Measurements from ENCODE around the gene C11orf68.
"Not testable (repeated sequence)": the region's sequence is repeated elsewhere in the genome, so short reads cannot be mapped to it uniquely, and the experiment has no call there.

C11orf68 gene

DNA sequence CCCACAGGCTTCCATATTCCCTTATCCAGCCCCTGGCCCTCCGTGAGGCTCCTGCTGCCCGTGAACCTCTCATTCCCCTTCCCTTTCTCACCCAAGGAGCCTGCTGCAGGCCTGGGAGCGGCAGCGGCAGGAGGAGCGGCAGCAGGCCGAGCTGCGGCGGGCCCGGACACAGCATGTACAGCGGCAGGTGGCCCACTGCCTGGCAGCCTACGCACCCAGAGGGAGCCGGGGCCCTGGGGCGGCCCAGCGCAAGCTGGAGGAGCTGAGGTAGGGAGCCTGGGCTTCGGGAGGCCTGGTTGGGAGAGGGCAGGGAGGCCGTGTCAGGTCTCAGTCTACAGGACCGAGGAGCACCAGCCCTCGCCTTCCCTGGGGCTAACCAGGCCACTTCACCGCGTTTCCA is 34.6 kb upstream of the C11orf68 start:
- no peak overlapping the region for H3K4me2 ChIP-seq (ENCODE audit: low read length)
- no peak overlapping the region for H3K9ac ChIP-seq (ENCODE audit: low read depth, low read length)
- H3K36me3 ChIP-seq (ENCODE audit: insufficient read depth, low read length) = no peaks in the 10 kb centered on the region
- no peaks in the 10 kb centered on the region for H3K27me3 ChIP-seq (ENCODE audit: control insufficient read depth, insufficient read depth, low read length)
- no peak overlapping the region for H3K4me3 ChIP-seq (ENCODE audit: low read length)
- H3K4me1 ChIP-seq (ENCODE audit: control insufficient read depth, insufficient read depth, low read length) = no peaks in the 10 kb centered on the region
- H3K9me3 ChIP-seq (replicated peaks; ENCODE audit: low read length) = no peaks in the 10 kb centered on the region

DNA sequence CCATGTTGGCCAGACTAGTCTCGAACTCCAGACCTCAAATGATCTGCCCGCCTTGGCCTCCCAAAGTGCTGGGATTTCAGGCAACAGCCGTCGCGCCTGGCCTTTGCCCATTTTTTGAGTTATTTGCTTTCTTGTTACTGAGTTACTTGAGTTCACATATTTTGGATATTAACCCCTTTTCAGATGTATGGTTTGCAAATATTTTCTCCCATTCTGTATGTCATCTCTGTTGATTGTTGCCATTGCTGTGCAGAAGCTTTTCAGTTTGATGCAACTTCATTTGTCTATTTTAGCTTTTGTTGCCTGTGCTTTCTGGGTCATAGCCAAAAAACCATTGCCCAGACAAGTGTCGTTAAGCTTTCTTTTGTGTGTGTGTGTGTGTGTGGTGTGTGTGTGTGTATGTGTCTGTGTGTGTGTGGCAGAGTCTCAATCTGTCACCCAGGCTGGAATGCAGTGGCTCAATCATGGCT is 33.2 kb upstream of the C11orf68 start:
- Histone ChIP-seq H3K4me3 (ENCODE audit: low read length) (no peak overlapping the region), H3K4me2 (ENCODE audit: low read length) (no peak overlapping the region), H3K27me3 (ENCODE audit: control insufficient read depth, insufficient read depth, low read length) (no peaks in the 10 kb centered on the region), H3K9me3 (replicated peaks; ENCODE audit: low read length) (no peaks in the 10 kb centered on the region), H3K4me1 (ENCODE audit: control insufficient read depth, insufficient read depth, low read length) (no peaks in the 10 kb centered on the region), H3K9ac (ENCODE audit: low read depth, low read length) (no peak overlapping the region), H3K36me3 (ENCODE audit: insufficient read depth, low read length) (no peaks in the 10 kb centered on the region)

DNA sequence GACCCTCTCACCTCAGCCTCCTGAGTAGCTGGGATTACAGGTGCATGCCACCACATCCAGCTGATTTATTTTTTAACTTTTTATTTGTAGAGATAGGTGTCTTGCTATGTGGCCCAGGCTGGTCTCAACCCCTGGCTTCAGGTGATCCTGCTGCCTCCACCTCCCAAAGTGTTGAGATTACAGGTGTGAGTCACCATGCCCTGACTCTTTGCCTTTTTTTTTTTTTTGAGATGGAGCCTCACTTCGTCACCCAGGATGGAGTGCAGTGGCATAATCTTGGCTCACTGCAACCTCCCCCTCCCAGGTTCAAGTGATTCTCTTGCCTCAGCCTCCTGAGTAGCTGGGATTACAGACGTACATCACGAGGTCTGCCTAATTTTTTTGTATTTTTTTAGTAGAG is 32.8 kb upstream of the C11orf68 start:
- not testable (repeated sequence) for H3K27me3 ChIP-seq (ENCODE audit: control insufficient read depth, insufficient read depth, low read length); H3K9ac ChIP-seq (ENCODE audit: low read depth, low read length); H3K9me3 ChIP-seq (replicated peaks; ENCODE audit: low read length); H3K4me1 ChIP-seq (ENCODE audit: control insufficient read depth, insufficient read depth, low read length); H3K4me3 ChIP-seq (ENCODE audit: low read length); H3K36me3 ChIP-seq (ENCODE audit: insufficient read depth, low read length); H3K4me2 ChIP-seq (ENCODE audit: low read length)

DNA sequence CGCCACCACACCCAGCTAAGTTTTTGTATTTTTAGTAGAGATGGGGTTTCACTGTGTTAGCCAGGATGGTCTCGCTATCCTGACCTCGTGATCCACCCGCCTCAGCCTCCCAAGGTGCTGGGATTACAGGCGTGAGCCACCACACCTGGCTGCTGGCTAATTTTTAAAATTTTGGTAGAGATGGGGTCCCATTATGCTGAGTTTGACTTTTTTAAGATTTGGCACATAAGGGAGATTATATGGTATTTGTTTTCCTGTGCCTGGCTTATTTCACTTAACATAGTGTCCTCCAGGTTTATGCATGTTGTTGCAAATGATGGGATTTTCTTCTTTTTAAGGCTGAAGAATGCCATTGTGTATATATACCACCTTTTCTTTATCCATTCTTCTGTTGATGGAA is 31.8 kb upstream of the C11orf68 start:
- H3K4me3 ChIP-seq (ENCODE audit: low read length); H3K9me3 ChIP-seq (replicated peaks; ENCODE audit: low read length); H3K4me2 ChIP-seq (ENCODE audit: low read length): not testable (repeated sequence)

DNA sequence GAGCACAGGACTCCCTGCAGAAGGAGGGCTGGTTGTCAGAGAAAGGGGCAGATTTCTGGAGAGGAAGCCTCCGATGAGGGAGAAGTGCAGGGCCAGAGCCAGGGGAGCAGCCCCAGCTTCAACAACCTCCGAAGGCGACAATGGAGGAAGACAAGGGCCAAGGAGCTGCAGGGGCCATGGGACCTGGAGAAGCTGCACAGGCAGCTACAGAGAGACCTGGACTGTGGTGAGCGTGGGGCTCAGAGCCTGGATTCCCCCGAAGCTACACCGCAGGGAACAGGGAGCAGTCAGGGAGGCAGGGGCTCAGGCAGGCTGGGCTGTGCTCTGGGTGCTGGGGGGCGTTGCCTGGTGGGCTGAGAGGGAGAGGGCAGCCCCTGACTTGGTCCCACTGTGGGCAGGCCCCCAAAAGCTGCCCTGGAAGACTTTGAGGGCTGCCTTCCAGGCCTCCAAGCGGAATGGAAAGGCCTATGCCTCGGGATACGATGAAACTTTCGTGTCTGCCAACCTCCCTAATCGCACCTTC is 28.8 kb upstream of the C11orf68 start:
- no peaks in the 10 kb centered on the region for H3K27me3 ChIP-seq (ENCODE audit: control insufficient read depth, insufficient read depth, low read length)
- no peaks in the 10 kb centered on the region for H3K9me3 ChIP-seq (replicated peaks; ENCODE audit: low read length)
- no peak overlapping the region for H3K4me2 ChIP-seq (ENCODE audit: low read length)
- H3K36me3 ChIP-seq (ENCODE audit: insufficient read depth, low read length) = no peaks in the 10 kb centered on the region
- no peak overlapping the region for H3K9ac ChIP-seq (ENCODE audit: low read depth, low read length)
- no peaks in the 10 kb centered on the region for H3K4me1 ChIP-seq (ENCODE audit: control insufficient read depth, insufficient read depth, low read length)
- H3K4me3 ChIP-seq (ENCODE audit: low read length) = no peak overlapping the region

More for the DNA sequence above, 31.8 kb upstream of the C11orf68 start:
- not testable (repeated sequence) for H3K9ac ChIP-seq (ENCODE audit: low read depth, low read length); H3K27me3 ChIP-seq (ENCODE audit: control insufficient read depth, insufficient read depth, low read length); H3K4me1 ChIP-seq (ENCODE audit: control insufficient read depth, insufficient read depth, low read length); H3K36me3 ChIP-seq (ENCODE audit: insufficient read depth, low read length)

DNA sequence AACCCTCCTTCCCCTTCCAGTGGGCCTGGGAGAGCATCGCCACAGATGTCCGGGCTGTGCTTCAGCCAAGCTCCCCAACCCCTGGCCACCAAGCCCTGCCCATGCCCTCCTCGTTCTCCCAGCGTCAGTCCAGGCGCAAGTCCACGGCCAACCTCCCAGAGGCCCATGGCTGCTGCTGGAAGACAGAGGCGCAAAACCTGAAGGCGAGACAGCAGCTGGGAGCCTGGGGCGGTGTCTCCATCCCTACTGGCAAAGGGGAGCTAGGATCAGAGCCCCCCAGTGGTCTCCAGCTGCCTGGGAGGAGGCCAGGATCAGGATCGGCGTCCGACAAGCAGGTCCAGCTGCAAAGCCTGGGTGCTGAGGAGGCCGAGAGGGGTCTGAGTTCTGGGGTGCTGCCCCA is 28.3 kb upstream of the C11orf68 start:
- Histone ChIP-seq H3K4me1 (ENCODE audit: control insufficient read depth, insufficient read depth, low read length) (peaks cover 4% of the 10 kb centered on the region), H3K9ac (ENCODE audit: low read depth, low read length) (no peak overlapping the region), H3K9me3 (replicated peaks; ENCODE audit: low read length) (no peaks in the 10 kb centered on the region), H3K4me2 (ENCODE audit: low read length) (no peak overlapping the region), H3K4me3 (ENCODE audit: low read length) (no peak overlapping the region), H3K27me3 (ENCODE audit: control insufficient read depth, insufficient read depth, low read length) (no peaks in the 10 kb centered on the region), H3K36me3 (ENCODE audit: insufficient read depth, low read length) (no peaks in the 10 kb centered on the region)

DNA sequence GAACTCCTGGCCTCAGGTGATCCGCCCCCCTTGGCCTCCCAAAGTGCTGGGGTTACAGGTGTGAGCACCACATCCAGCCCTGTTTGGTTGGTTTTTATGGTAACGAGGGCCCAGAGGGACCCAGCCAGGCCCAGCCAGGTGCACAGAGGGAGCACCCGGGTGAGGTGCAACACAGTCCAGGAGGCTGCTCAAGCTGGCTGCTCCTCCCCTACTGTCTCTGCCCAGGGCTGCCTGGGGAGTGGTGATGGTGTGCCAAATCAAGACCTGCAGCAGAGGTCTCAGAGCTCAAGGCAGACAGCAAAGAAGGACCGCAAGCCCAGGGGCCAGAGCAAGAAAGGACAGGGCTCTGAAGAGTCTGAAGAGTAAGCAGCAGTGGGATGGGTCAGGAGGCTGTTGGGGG is 27.8 kb upstream of the C11orf68 start:
- Histone ChIP-seq H3K9ac (ENCODE audit: low read depth, low read length) (no peak overlapping the region), H3K9me3 (replicated peaks; ENCODE audit: low read length) (no peaks in the 10 kb centered on the region), H3K36me3 (ENCODE audit: insufficient read depth, low read length) (no peaks in the 10 kb centered on the region), H3K4me3 (ENCODE audit: low read length) (no peak overlapping the region), H3K4me2 (ENCODE audit: low read length) (no peak overlapping the region), H3K27me3 (ENCODE audit: control insufficient read depth, insufficient read depth, low read length) (no peaks in the 10 kb centered on the region), H3K4me1 (ENCODE audit: control insufficient read depth, insufficient read depth, low read length) (peaks cover 8% of the 10 kb centered on the region)

DNA sequence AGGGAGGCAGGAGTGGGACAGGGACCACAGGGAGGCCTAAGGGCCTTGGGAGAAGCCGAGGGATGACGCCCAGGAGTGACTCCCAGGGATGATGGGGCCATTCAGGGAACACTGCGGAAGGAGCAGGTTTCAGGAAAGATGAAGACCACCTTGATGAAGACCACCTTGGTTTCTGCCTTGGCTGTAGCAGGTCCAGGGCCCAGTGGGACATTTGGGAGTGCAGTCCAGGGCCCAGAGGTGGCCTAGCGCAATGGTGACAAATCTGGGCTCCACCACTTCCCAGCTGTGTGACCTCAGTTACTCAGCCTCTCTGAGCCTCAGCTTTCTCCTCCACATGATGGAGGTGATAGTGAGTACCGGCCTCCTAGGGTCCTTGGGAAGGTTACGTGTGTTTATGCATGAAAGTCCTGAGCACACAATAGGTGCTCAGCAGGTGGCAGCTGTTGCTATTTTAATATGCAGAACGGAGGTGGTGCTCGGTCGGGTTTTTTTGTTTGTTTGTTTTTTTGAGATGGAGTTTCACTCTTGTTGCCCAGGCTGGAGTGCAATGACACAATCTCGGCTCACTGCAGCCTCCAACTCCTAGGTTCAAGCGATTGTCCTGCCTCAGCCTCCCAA is 27.2 kb upstream of the C11orf68 start:
- H3K4me3 ChIP-seq (ENCODE audit: low read length) = no peak overlapping the region
- no peaks in the 10 kb centered on the region for H3K36me3 ChIP-seq (ENCODE audit: insufficient read depth, low read length)
- H3K9me3 ChIP-seq (replicated peaks; ENCODE audit: low read length) = no peaks in the 10 kb centered on the region
- no peaks in the 10 kb centered on the region for H3K27me3 ChIP-seq (ENCODE audit: control insufficient read depth, insufficient read depth, low read length)
- peaks cover 14% of the 10 kb centered on the region for H3K4me1 ChIP-seq (ENCODE audit: control insufficient read depth, insufficient read depth, low read length)
- H3K9ac ChIP-seq (ENCODE audit: low read depth, low read length) = no peak overlapping the region
- no peak overlapping the region for H3K4me2 ChIP-seq (ENCODE audit: low read length)

DNA sequence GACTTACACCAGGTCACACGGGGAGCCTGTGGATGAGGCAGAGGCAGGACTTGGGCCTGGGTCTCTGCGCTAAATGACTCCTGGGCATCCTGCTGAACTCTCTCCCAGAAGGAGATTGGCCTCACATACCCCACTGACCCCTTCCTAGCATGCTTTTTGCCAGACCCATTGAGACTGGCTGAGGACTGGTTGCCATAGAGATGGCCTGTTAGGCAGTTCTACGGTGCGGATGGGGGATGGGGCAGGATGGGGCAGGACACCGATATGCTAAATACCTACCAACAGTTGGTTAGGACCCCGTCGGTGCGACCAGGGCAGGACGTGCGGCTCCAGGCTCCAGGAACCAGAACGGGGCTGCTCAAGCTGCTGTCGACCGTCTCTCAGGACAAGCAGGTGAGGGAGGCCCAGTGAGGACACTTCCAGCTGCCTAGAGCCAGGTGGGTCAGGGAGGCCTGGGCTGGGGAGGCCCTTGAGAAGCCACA is 26.6 kb upstream of the C11orf68 start, which contains the start of gene TSGA10IP:
Gene TSGA10IP, plus strand, starts transcription at position 51 of the 482 bp plus-strand sequence. Its CDS starts 196 bp downstream, at position 247.
- Histone ChIP-seq H3K4me1 (ENCODE audit: control insufficient read depth, insufficient read depth, low read length) (peaks cover 20% of the 10 kb centered on the region), H3K27me3 (ENCODE audit: control insufficient read depth, insufficient read depth, low read length) (no peaks in the 10 kb centered on the region), H3K9me3 (replicated peaks; ENCODE audit: low read length) (no peaks in the 10 kb centered on the region), H3K9ac (ENCODE audit: low read depth, low read length) (no peak within 1 kb of the TSS), H3K4me2 (ENCODE audit: low read length) (no peak within 1 kb of the TSS), H3K4me3 (ENCODE audit: low read length) (no peak within 1 kb of the TSS), H3K36me3 (ENCODE audit: insufficient read depth, low read length) (no peaks in the 10 kb centered on the region)

DNA sequence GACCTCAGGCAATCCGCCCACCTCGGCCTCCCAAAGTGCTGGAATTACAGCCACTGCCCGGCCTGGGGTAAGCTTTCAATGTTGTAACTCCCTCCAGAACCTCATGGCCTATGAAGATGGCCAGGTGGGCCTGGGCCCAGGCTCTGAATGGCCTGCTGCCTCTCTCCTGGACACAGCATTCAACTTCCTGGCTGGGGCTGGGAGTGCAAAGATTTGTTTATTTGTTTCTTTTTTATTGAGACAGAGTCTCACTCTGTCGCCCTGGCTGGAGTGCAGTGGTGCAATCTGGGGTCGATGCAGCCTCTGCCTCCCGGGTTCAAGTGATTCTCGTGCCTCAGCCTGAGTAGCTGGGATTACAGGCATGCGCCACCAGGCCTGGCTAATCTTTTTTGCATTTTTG is 25.9 kb upstream of the C11orf68 start:
- no peaks in the 10 kb centered on the region for H3K27me3 ChIP-seq (ENCODE audit: control insufficient read depth, insufficient read depth, low read length)
- no peaks in the 10 kb centered on the region for H3K9me3 ChIP-seq (replicated peaks; ENCODE audit: low read length)
- no peak overlapping the region for H3K4me2 ChIP-seq (ENCODE audit: low read length)
- H3K4me3 ChIP-seq (ENCODE audit: low read length) = no peak overlapping the region
- H3K36me3 ChIP-seq (ENCODE audit: insufficient read depth, low read length) = no peaks in the 10 kb centered on the region
- peaks cover 23% of the 10 kb centered on the region for H3K4me1 ChIP-seq (ENCODE audit: control insufficient read depth, insufficient read depth, low read length)
- H3K9ac ChIP-seq (ENCODE audit: low read depth, low read length) = no peak overlapping the region

DNA sequence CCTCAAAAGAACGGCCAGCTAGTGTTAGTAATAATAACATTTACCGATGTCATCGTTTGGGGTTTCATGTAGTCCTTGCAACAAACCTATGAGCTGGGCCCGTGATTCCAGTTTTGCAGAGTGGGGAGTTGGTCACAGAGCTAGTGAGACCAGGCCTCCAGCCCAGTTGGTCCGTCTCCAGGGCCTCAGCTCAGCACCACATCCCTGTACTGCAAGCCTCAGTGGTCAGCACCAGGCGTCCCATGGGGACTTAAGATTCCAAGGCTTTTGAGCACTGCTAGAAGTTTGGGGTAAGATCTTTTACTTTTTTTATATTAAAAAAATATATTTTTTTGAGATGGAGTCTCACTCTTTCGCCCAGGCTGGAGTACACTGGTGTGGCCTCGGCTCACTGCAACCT is 25.3 kb upstream of the C11orf68 start:
- Histone ChIP-seq H3K36me3 (ENCODE audit: insufficient read depth, low read length) (no peaks in the 10 kb centered on the region), H3K27me3 (ENCODE audit: control insufficient read depth, insufficient read depth, low read length) (no peaks in the 10 kb centered on the region), H3K4me3 (ENCODE audit: low read length) (no peak overlapping the region), H3K4me2 (ENCODE audit: low read length) (no peak overlapping the region), H3K4me1 (ENCODE audit: control insufficient read depth, insufficient read depth, low read length) (peaks cover 23% of the 10 kb centered on the region), H3K9me3 (replicated peaks; ENCODE audit: low read length) (no peaks in the 10 kb centered on the region), H3K9ac (ENCODE audit: low read depth, low read length) (no peak overlapping the region)

DNA sequence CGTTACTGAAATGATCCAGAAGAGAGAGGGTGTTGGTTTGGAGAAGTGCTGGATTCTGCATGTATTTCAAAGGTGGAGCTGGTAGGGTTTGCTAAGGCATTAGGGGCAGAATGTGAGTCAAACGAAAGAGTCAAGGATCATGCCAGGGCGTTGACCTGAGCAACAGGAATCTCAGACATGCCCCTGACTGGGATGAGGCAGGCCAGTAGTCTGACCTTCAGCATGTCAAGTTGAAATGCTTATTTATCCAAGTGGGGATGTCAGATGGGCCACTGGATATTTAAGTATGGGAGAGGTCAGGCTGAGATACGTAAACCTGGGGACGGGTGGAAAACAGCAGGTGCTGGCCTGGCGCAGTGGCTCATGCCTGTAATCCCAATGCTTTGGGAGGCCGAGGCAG is 23.7 kb upstream of the C11orf68 start:
- Histone ChIP-seq H3K9me3 (replicated peaks; ENCODE audit: low read length) (no peaks in the 10 kb centered on the region), H3K36me3 (ENCODE audit: insufficient read depth, low read length) (no peaks in the 10 kb centered on the region)

More for the DNA sequence above, 23.7 kb upstream of the C11orf68 start:
- no peak overlapping the region for H3K4me3 ChIP-seq (ENCODE audit: low read length)
- peaks cover 23% of the 10 kb centered on the region for H3K4me1 ChIP-seq (ENCODE audit: control insufficient read depth, insufficient read depth, low read length)
- H3K27me3 ChIP-seq (ENCODE audit: control insufficient read depth, insufficient read depth, low read length) = no peaks in the 10 kb centered on the region
- no peak overlapping the region for H3K4me2 ChIP-seq (ENCODE audit: low read length)
- no peak overlapping the region for H3K9ac ChIP-seq (ENCODE audit: low read depth, low read length)

Data from skeletal muscle satellite cell (primary cell).